ENCODE measurements around the gene XPO6. TPM values are rescaled to one million over a fixed set of nuclear protein-coding genes. Genes with fewer than 3 reads are reported as not detected.

The XPO6 gene
- 100 to 1,000 TPM; 221 to 223 TPM for total RNA-seq

DNA sequence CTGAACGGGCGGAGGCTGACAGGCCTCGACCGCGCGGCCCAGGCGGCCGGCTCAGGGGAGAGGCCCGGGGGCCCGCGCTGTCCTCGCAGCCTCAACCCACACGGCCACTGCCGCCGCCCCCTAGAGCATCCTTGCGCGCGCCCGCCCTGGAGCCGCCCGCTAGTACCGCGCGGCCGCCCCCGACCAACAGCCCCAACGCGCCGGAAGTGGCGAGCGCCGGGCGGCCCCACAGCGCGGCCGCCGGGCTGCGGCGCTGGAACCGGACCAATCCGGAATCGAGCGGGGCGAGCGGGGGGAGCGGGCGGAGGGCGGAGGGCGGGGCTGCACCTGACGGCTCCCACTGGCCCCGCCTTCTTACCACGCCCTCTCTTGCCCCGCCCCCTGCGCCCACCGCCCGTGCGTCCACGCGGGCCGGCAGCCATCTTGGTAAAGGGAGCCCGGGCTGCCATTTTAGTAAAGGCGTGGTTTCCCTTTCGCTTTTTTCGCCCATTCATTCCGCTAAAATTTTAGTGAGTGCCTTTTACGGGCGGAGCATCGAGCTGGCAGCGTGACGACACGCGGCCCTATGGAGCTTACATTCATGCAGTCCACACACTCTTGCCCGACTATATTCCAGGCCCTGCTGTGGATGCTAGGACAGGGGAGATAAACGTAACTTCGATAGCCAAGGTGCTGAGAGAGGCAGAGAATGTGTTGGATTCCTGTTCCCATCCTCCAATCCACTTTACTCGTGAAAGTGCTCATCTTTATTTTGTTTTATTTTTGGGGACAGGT lies at the start of gene XPO6:
Gene XPO6, minus strand, starts transcription at position 208 of the 774 bp plus-strand sequence. CDS start 597 bp downstream, outside the sequence.

GRCh38 chr16:28063591-28064061 lies 148.1 kb downstream of the XPO6 start, which contains the start of gene GSG1L:
TSS of gene GSG1L (minus strand) at chr16:28063714. CDS start at chr16:28063424, 290 bp downstream.

Other genes with a start within 250 kb of the XPO6 start
- not detected for gene GSG1L, start 148.3 kb downstream of the XPO6 start, total RNA-seq
- 10 to 100 TPM in 1 of 2 experiments, 1 to 10 TPM in 1; 9.3 to 10.0 TPM for gene SBK1, start 80.6 kb upstream of the XPO6 start, total RNA-seq
- 1 to 10 TPM; 2.8 to 2.9 TPM for gene NPIPB6, start 151.5 kb upstream of the XPO6 start, total RNA-seq
- gene EIF3CL, start 191.9 kb upstream of the XPO6 start, total RNA-seq, result 10 to 100 TPM; 28.3 to 33.7 TPM